HepG2 (cell line): ENCODE results near the gene HDGF. TPM values are rescaled to one million over a fixed set of nuclear protein-coding genes. Genes with fewer than 3 reads are reported as not detected.

Experiments
- EP300 ChIP-seq, 3 experiments: sonication (generic) in 1 of 3; formaldehyde crosslinking in 1 of 3; IDR thresholded peaks; 2 replicates each; pipeline versions ENCODE4 v1.5.1 to v1.6.1; 2011 to 2020; ENCODE audit warnings: low read depth in 2 of 3, low read length in 2 of 3, borderline replicate concordance in 1 of 3, improper control_type of control experiment in 1 of 3, mild to moderate bottlenecking in 1 of 3, missing genetic modification reagents in 1 of 3, moderate library complexity in 1 of 3
- FOSL1 ChIP-seq: sonication (generic); formaldehyde crosslinking; IDR thresholded peaks from 2 replicates; pipeline ENCODE4 v1.9.0; 2021; ENCODE audit warnings: missing genetic modification reagents, borderline replicate concordance
- MAFF ChIP-seq: IDR thresholded peaks from 2 replicates; pipeline ENCODE4 v1.6.1; 2011; ENCODE audit warnings: low read depth, low read length, improper control_type of control experiment
- NKX3-1 ChIP-seq: sonication (generic); formaldehyde crosslinking; IDR thresholded peaks from 2 replicates; pipeline ENCODE4 v1.5.0; 2020; ENCODE audit warnings: missing genetic modification reagents
- RFXAP ChIP-seq: sonication (generic); formaldehyde crosslinking; IDR thresholded peaks from 2 replicates; pipeline ENCODE4 v1.4.0; 2020; ENCODE audit warnings: missing genetic modification reagents, borderline replicate concordance
- ZMYM4 ChIP-seq: sonication (generic); formaldehyde crosslinking; IDR thresholded peaks from 2 replicates; pipeline ENCODE4 v1.8.1; 2023; ENCODE audit warnings: mild to moderate bottlenecking, missing genetic modification reagents
- ZNF17 ChIP-seq: sonication (generic); formaldehyde crosslinking; IDR thresholded peaks from 2 replicates; pipeline ENCODE4 v1.5.0; 2020; ENCODE audit warnings: mild to moderate bottlenecking, missing genetic modification reagents
- ZNF350 ChIP-seq: sonication (generic); formaldehyde crosslinking; IDR thresholded peaks from 2 replicates; pipeline ENCODE4 v1.4.0; 2020; ENCODE audit warnings: mild to moderate bottlenecking, low read depth, missing genetic modification reagents, borderline replicate concordance
- ZNF652 ChIP-seq: IDR thresholded peaks from 2 replicates; pipeline ENCODE4 v1.6.1; 2016; ENCODE audit warnings: low read depth, borderline replicate concordance
- polyA plus RNA-seq, 8 experiments: library from polyadenylated mRNA; depleted of rRNA in 3 of 8; stranded (reverse) in 7 of 8; unstranded in 1 of 8; fragments of >200 nt; fragmentation: Illumina TruSeq in 4 of 8; extraction: Trizol in 4 of 8; gene quantifications; 2 replicates each; pipeline versions ENCODE4 v1.2.1 to v1.2.3, GENCODE V29; 2011 to 2016; ENCODE audit warnings: low read depth in 4 of 8, missing spikeins in 1 of 8, mixed read lengths in 1 of 8; ENCODE audit not compliant: insufficient read depth in 1 of 8
- total RNA-seq, 5 experiments: library from RNA; depleted of rRNA; stranded (reverse); fragments of >200 nt; fragmentation: Illumina TruSeq; extraction: Trizol; gene quantifications; 2 replicates each; pipeline ENCODE4 v1.2.3, GENCODE V29; 2016; ENCODE audit warnings: low read depth in 1 of 5
- TF ChIP-seq, protein P1 (sequence below): sonication (generic); formaldehyde crosslinking; conservative IDR thresholded peaks from 2 replicates; pipeline ENCODE4 v1.4.0; 2020; ENCODE audit warnings: missing genetic modification reagents
- TF ChIP-seq, protein P2 (sequence below): sonication (generic); formaldehyde crosslinking; IDR thresholded peaks from 2 replicates; pipeline ENCODE4 v1.4.0; 2020; ENCODE audit warnings: missing genetic modification reagents, borderline replicate concordance
- TF ChIP-seq, protein P3 (sequence below): sonication (generic); formaldehyde crosslinking; IDR thresholded peaks from 2 replicates; pipeline ENCODE4 v1.4.0; 2020; ENCODE audit warnings: missing genetic modification reagents, mild to moderate bottlenecking, borderline replicate concordance
- TF ChIP-seq, protein P4 (sequence below): sonication (generic); formaldehyde crosslinking; IDR thresholded peaks from 2 replicates; pipeline ENCODE4 v1.4.0; 2020; ENCODE audit warnings: mild to moderate bottlenecking, missing genetic modification reagents
- TF ChIP-seq, protein P5 (sequence below): IDR thresholded peaks from 2 replicates; pipeline ENCODE4 v1.6.1; 2016; ENCODE audit warnings: low read depth

Gene HDGF
- total and polyA plus RNA-seq, 2 of the 13 experiments (the other 11 are each of a cell fraction or from before 2014, with no cell fraction given) = 156 to 196 TPM

DNA sequence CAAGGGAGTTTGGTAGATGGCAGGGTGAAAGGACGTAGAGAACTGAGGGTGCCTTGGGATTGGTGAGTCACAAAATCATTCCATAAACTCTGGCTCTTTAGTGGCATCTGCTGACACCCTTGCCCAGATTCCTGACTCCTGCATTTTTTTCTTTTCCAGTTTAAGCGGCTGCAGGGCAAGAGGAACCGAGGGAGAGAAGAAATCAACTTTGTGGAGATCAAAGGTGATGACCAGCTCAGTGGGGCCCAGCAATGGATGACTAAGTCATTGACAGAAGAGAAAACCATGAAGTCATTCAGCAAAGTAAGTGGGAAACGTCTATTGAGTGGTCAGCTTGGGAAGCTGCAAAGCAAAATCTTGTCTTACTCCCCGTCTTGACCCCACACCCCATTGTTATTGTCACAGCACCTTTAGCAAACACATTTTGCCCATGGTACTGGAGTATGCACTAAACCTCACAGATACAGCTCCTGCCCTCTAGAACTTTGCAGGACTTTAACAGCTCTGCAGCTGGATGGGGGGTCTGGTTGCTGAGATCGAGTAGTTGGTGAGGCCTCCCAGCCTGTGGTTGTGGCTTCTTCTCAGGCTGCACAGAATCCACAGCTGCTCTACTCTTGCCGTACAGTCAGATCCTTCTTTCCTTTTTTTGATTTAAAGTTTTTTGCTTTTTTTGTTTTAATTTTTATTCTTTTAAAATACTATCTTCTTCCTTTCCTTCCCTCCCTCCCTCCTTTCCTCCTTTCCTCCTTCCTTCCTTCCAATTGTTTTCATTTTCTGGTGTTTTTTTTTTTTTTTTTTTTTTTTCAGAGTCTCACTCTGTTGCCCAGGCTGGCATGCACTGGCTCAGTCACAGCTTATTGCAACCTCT is 43.3 kb upstream of the HDGF start (continued):
- TF ChIP-seq, protein P1, sequence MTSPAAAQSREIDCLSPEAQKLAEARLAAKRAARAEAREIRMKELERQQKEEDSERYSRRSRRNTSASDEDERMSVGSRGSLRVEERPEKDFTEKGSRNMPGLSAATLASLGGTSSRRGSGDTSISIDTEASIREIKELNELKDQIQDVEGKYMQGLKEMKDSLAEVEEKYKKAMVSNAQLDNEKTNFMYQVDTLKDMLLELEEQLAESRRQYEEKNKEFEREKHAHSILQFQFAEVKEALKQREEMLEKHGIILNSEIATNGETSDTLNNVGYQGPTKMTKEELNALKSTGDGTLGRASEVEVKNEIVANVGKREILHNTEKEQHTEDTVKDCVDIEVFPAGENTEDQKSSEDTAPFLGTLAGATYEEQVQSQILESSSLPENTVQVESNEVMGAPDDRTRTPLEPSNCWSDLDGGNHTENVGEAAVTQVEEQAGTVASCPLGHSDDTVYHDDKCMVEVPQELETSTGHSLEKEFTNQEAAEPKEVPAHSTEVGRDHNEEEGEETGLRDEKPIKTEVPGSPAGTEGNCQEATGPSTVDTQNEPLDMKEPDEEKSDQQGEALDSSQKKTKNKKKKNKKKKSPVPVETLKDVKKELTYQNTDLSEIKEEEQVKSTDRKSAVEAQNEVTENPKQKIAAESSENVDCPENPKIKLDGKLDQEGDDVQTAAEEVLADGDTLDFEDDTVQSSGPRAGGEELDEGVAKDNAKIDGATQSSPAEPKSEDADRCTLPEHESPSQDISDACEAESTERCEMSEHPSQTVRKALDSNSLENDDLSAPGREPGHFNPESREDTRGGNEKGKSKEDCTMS (CRISPR knock-in tag) = no peak
- TF ChIP-seq, protein P2, sequence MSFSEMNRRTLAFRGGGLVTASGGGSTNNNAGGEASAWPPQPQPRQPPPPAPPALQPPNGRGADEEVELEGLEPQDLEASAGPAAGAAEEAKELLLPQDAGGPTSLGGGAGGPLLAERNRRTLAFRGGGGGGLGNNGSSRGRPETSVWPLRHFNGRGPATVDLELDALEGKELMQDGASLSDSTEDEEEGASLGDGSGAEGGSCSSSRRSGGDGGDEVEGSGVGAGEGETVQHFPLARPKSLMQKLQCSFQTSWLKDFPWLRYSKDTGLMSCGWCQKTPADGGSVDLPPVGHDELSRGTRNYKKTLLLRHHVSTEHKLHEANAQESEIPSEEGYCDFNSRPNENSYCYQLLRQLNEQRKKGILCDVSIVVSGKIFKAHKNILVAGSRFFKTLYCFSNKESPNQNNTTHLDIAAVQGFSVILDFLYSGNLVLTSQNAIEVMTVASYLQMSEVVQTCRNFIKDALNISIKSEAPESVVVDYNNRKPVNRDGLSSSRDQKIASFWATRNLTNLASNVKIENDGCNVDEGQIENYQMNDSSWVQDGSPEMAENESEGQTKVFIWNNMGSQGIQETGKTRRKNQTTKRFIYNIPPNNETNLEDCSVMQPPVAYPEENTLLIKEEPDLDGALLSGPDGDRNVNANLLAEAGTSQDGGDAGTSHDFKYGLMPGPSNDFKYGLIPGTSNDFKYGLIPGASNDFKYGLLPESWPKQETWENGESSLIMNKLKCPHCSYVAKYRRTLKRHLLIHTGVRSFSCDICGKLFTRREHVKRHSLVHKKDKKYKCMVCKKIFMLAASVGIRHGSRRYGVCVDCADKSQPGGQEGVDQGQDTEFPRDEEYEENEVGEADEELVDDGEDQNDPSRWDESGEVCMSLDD (CRISPR knock-in tag) = no peak
- TF ChIP-seq, protein P3, sequence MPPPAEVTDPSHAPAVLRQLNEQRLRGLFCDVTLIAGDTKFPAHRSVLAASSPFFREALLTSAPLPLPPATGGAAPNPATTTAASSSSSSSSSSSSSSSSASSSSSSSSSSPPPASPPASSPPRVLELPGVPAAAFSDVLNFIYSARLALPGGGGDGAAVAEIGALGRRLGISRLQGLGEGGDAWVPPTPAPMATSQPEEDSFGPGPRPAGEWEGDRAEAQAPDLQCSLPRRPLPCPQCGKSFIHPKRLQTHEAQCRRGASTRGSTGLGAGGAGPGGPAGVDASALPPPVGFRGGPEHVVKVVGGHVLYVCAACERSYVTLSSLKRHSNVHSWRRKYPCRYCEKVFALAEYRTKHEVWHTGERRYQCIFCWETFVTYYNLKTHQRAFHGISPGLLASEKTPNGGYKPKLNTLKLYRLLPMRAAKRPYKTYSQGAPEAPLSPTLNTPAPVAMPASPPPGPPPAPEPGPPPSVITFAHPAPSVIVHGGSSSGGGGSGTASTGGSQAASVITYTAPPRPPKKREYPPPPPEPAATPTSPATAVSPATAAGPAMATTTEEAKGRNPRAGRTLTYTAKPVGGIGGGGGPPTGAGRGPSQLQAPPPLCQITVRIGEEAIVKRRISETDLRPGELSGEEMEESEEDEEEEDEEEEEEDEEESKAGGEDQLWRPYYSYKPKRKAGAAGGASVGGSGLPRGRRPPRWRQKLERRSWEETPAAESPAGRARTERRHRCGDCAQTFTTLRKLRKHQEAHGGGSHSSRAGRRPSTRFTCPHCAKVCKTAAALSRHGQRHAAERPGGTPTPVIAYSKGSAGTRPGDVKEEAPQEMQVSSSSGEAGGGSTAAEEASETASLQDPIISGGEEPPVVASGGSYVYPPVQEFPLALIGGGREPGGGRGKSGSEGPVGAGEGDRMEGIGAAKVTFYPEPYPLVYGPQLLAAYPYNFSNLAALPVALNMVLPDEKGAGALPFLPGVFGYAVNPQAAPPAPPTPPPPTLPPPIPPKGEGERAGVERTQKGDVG (CRISPR knock-in tag) = no peak
- TF ChIP-seq ZNF17 (CRISPR knock-in tag) (no peak), FOSL1 (CRISPR knock-in tag) (0 out of 2 replicates have a peak, but pooled peaks have one; percentile 28), NKX3-1 (no peak), RFXAP (no peak), MAFF (no peak), ZNF350 (CRISPR knock-in tag) (no peak), ZNF652 (CRISPR knock-in tag) (no peak), ZMYM4 (CRISPR knock-in tag) (no peak), EP300 (IDR thresholded peaks at IDR 0.05; ENCODE audit: low read depth in 2 of 2, low read length in 2 of 2) (no peak), EP300 (CRISPR knock-in tag; IDR thresholded peaks at IDR 0.05; ENCODE audit: borderline replicate concordance) (no peak)
- TF ChIP-seq, protein P4, sequence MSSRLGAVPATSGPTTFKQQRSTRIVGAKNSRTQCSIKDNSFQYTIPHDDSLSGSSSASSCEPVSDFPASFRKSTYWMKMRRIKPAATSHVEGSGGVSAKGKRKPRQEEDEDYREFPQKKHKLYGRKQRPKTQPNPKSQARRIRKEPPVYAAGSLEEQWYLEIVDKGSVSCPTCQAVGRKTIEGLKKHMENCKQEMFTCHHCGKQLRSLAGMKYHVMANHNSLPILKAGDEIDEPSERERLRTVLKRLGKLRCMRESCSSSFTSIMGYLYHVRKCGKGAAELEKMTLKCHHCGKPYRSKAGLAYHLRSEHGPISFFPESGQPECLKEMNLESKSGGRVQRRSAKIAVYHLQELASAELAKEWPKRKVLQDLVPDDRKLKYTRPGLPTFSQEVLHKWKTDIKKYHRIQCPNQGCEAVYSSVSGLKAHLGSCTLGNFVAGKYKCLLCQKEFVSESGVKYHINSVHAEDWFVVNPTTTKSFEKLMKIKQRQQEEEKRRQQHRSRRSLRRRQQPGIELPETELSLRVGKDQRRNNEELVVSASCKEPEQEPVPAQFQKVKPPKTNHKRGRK (CRISPR knock-in tag) = peak; percentile 52; the same call in 1 of the 2 replicates
- TF ChIP-seq, protein P5, sequence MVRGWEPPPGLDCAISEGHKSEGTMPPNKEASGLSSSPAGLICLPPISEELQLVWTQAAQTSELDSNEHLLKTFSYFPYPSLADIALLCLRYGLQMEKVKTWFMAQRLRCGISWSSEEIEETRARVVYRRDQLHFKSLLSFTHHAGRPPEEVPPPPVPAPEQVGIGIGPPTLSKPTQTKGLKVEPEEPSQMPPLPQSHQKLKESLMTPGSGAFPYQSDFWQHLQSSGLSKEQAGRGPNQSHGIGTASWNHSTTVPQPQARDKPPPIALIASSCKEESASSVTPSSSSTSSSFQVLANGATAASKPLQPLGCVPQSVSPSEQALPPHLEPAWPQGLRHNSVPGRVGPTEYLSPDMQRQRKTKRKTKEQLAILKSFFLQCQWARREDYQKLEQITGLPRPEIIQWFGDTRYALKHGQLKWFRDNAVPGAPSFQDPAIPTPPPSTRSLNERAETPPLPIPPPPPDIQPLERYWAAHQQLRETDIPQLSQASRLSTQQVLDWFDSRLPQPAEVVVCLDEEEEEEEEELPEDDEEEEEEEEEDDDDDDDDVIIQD (CRISPR knock-in tag) = 0 out of 2 replicates have a peak, but pooled peaks have one; percentile 33
